Stimulated activated CD8-positive, alpha-beta memory T cell treated with anti-CD3 and anti-CD28 coated beads, Interleukin-4, amount 100 ng/mL, for 24 hours (primary cell): ENCODE data around the gene CCSER1.
"Not testable (repeated sequence)": the region's sequence is repeated elsewhere in the genome, so short reads cannot be mapped to it uniquely, and the experiment has no call there.

Experiments
- DNase-seq: peaks from one replicate; pipeline ENCODE4 v3.0.0-alpha.2; 2020; ENCODE audit warnings: low read depth

Gene CCSER1

DNA sequence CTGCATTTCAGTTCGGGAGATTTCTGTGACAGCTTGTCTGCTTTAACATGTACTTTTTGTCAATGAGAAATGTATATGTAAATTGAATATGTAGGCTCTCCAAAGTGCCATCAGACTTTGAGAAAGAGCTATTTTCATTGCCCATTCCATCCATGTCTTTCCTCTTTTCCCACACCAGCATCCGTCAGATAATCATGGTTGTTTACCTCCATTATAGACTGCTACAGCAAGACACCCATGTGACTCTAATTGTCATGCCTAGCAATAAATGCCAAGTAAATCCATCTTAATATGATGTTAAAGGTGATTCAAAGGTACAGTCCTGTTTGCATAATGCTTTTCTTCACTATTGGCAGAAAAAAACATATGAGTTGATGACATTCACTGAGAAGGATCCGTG is 1157.3 kb downstream of the CCSER1 start:
- no peak for DNase-seq

- DNase-seq: no peak
Measured at GRCh38 chr4:91285487-91285886, 1158.3 kb downstream of the CCSER1 start.

GRCh38 chr4:91288702-91289311 is 1161.6 kb downstream of the CCSER1 start:
- no peak for DNase-seq

- DNase-seq: no peak
Measured at GRCh38 chr4:91298156-91298700, 1171.0 kb downstream of the CCSER1 start.

GRCh38 chr4:91298824-91299223 is 1171.6 kb downstream of the CCSER1 start:
- no peak for DNase-seq

GRCh38 chr4:91302120-91302519 is 1174.9 kb downstream of the CCSER1 start:
- DNase-seq: no peak

DNA sequence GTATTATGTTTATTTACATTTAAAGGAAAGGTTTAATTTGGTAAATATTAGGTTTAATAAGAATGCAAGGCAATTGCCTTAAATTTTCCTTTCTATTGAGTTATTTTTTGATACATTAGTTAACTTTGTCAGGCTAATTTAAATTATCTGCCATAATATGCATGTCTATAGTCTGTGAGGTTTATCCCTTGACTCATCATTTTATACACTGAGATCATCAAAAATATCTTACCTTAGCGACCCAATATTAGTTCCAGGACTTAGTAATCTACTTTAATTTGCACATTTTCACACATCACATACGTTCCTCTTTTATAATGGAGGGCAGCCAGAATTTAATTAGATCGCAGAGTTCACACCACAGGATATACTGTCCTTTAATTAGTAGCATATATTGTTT is 1177.1 kb downstream of the CCSER1 start:
- no peak for DNase-seq

- no peak for DNase-seq
Measured at GRCh38 chr4:91317434-91317833, 1190.2 kb downstream of the CCSER1 start.

DNA sequence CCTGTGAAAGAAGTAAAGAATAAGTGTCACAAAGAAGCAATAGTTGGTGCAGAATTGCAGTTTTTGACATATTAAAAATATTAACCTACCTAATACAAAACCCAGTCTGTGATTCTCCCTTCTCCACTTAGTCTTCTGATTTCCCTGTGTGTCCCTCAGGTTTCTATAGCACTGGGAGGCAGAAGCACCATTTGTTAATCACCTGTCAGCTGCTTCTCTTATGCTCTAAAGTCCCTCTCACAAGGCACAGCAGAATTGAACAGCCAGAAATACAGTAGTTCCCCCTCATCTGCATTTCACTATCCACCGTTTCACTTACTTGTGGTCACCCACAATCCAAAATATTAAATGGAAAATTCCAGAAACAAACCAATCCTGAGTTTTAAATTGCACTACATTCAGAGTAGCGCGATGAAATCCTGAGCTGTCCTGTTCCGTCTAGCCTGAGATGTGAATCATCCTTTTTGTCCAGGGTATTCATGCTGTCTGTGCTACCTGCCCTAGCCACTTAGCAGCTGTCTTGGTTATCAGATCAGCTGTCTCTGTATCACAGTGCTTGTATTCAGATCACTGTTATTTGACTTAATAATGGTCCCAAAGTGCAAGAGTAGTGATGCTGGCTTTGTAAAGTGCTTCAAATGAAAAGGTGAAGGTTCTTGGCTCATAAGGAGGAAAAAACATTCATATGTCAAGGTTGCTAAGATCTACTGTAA is 1192.5 kb downstream of the CCSER1 start:
- DNase-seq: no peak

DNA sequence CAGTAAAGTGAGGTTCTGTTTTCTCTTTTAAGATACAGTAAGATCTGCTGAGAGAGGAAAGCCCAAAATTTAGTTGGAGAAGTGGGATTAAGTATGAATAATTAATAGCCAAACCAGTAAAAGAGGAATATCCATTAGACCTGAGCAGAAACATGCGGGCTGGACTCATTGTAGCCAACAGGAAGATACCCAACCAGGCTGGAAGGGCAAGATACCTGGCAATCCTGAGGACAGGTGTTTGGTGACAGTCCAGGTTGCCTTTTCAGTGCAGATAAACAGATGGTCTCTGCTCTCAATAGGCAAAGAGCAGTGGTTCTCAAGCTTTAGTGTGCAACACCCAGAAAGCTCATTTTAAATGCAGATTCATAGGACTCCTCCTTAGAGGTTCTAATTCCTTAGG is 1195.8 kb downstream of the CCSER1 start:
- DNase-seq: no peak

DNA sequence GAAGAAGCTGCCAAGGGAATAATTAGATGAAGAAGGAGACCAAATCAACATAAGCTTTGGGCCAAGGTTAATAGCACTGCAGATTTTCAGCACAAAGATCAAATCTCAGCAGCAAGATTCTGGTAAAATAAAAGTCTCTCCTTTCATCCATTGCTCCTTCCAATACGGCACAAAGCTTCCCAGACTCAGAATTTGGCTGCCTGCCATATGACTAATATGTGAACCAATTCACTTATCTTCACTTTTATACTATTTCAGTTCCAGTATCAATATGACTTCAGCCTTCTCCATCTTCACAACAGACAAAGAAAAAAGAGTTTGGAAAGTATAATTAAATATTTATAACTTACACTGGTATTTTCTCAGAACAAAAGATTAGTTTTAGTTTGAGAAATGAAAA is 1198.3 kb downstream of the CCSER1 start:
- DNase-seq: no peak

DNA sequence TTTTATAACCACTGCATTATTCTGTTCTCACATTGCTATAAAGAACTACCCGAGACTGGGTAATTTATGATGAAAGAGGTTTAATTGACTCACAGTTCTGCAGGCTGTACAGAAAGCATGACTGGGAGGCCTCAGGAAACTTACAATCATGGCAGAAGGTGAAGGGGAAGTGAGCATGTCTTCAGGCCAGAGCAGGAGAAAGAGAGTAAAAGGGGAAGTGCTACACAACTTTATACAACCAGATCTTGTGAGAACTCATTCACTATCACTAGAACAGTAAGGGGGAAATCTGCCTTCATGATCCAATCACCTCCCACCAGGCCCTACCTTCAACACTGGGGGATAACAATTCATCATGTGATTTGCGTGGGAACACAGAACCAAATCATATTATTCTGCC is 1199.0 kb downstream of the CCSER1 start:
- DNase-seq: not testable (repeated sequence)

- no peak for DNase-seq
Measured at GRCh38 chr4:91330555-91331137, 1203.5 kb downstream of the CCSER1 start.

DNA sequence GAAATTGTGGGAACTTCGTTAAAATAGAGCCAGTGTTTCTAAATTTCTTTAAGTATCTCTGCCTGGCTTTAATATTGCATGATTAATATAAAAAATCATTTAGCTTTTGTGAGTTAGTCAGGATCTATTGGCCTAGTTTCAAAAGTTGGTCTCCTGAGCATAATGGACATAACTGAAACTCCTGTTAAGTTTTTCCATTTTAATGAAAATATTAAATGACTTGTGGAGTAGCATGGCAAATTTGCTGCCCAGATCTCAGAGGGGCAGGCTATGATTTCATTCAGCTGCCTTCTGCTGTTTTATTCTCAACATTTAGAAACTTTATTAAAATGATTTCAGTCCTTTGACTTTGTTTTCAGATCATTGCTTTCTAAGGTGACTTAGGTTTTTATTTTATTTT is 1213.6 kb downstream of the CCSER1 start:
- no peak for DNase-seq

- DNase-seq: no peak
Measured at GRCh38 chr4:91345632-91346031, 1218.4 kb downstream of the CCSER1 start.

GRCh38 chr4:91356496-91356895 is 1229.3 kb downstream of the CCSER1 start:
- DNase-seq: not testable (repeated sequence)

- not testable (repeated sequence) for DNase-seq
Measured at GRCh38 chr4:91358016-91358415, 1230.8 kb downstream of the CCSER1 start.

- DNase-seq: not testable (repeated sequence)
Measured at GRCh38 chr4:91358621-91359020, 1231.4 kb downstream of the CCSER1 start.

GRCh38 chr4:91359041-91360031 is 1232.1 kb downstream of the CCSER1 start:
- no peak for DNase-seq

DNA sequence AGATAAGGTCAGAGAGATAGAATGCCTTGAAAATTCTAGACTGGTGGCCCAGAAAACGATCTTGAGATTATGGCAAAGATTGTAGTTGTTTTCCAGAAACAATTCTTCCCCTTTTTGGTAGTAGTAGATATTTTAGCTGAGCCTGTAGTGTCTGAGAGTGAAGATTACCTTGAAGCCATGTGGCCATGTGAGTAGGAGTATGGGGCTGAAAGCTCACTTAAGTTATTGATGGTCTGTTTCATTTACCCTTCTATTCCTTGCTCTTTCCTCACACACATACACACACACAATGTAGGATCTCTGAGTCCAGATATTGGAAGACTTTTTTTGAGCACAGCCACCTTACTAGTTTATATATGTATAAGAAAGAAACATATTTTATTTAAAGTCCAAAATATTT is 1234.9 kb downstream of the CCSER1 start:
- DNase-seq: no peak

DNA sequence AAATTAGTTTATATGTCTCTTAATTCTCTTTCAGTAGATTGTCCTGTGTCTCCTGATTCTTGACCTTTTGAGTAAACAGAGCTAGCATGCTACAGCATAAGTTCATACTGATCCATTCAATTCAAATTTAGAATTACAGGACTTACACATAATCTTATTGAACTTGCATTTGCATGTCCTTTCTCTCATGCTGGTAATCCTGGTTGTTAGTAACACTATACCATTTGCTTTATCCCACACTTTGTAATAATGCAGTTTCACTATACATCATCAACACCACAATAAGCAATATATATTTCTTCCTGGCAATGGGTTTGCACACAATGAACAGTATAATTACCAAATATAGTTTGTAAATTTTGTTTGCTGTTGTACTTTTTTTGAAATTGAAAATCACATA is 1239.4 kb downstream of the CCSER1 start:
- no peak for DNase-seq

- no peak for DNase-seq
Measured at GRCh38 chr4:91369116-91369515, 1241.9 kb downstream of the CCSER1 start.
